Panc1 (cell line): ENCODE results near the gene AVEN.

Experiments
- CTCF ChIP-seq: fragments of 450-650 bp; IDR thresholded peaks from 2 replicates; pipeline ENCODE4 v1.5.1; 2017; ENCODE audit warnings: mild to moderate bottlenecking
- POLR2AphosphoS5 ChIP-seq: IDR thresholded peaks from 2 replicates; pipeline ENCODE4 v1.6.1; 2012; ENCODE audit warnings: mild to moderate bottlenecking, low read depth, low read length, moderate library complexity
- SIN3A ChIP-seq: IDR thresholded peaks from 2 replicates; pipeline ENCODE4 v1.6.1; 2012; ENCODE audit warnings: low read depth, mild to moderate bottlenecking, low read length, moderate library complexity, borderline replicate concordance; ENCODE audit not compliant: insufficient read depth

GRCh38 chr15:33864360-33865075 lies 174.5 kb downstream of the AVEN start:
- no peak for TF ChIP-seq CTCF
- TF ChIP-seq SIN3A, result no peak
- no peak for TF ChIP-seq POLR2AphosphoS5
